ENCODE data around the gene LGALS8. TPM values are rescaled to one million over a fixed set of nuclear protein-coding genes. Genes with fewer than 3 reads are reported as not detected.

Gene LGALS8
- total RNA-seq, 1 donor from 2014 or later, result 42.4 TPM

- H3K4me1 Mint-ChIP-seq (ENCODE audit: unreplicated experiment), result peaks cover 14% of the 10 kb centered on the region
- DNase-seq (ENCODE audit: extremely low spot score, unreplicated experiment), result no peak
- no peaks in the 10 kb centered on the region for H3K36me3 Mint-ChIP-seq
- no peak overlapping the region for H3K4me3 Mint-ChIP-seq
- H3K27ac Mint-ChIP-seq, result peak overlapping the region; percentile 9
- H3K27me3 Mint-ChIP-seq, result no peaks in the 10 kb centered on the region
- TF ChIP-seq CTCF (conservative IDR thresholded peaks at IDR 0.05), result no peak
- H3K9me3 Mint-ChIP-seq, result no peaks in the 10 kb centered on the region
Observed at GRCh38 chr1:236514703-236515442, 8.9 kb upstream of the LGALS8 start.

GRCh38 chr1:236515443-236515958 is 8.3 kb upstream of the LGALS8 start:
- H3K27me3 Mint-ChIP-seq, result no peaks in the 10 kb centered on the region
- no peaks in the 10 kb centered on the region for H3K36me3 Mint-ChIP-seq
- peak overlapping the region; percentile 39 for H3K27ac Mint-ChIP-seq

GRCh38 chr1:236516929-236517704 is 6.7 kb upstream of the LGALS8 start:
- no peak for TF ChIP-seq CTCF (conservative IDR thresholded peaks at IDR 0.05)
- Mint-ChIP-seq H3K27ac (peak overlapping the region; percentile 85), H3K9me3 (peaks cover 3% of the 10 kb centered on the region), H3K27me3 (no peaks in the 10 kb centered on the region), H3K36me3 (no peaks in the 10 kb centered on the region), H3K4me1 (ENCODE audit: unreplicated experiment) (peaks cover 14% of the 10 kb centered on the region), H3K4me3 (peak overlapping the region; percentile 62)
- no peak for DNase-seq (ENCODE audit: extremely low spot score, unreplicated experiment)

More at GRCh38 chr1:236515443-236515958, 8.3 kb upstream of the LGALS8 start:
- no peaks in the 10 kb centered on the region for H3K9me3 Mint-ChIP-seq
- DNase-seq (ENCODE audit: extremely low spot score, unreplicated experiment), result no peak
- H3K4me1 Mint-ChIP-seq (ENCODE audit: unreplicated experiment), result peaks cover 14% of the 10 kb centered on the region
- no peak overlapping the region for H3K4me3 Mint-ChIP-seq
- no peak for TF ChIP-seq CTCF (conservative IDR thresholded peaks at IDR 0.05)

- no peak overlapping the region for H3K4me3 Mint-ChIP-seq
- H3K27me3 Mint-ChIP-seq, result no peaks in the 10 kb centered on the region
- H3K4me1 Mint-ChIP-seq (ENCODE audit: unreplicated experiment), result peaks cover 23% of the 10 kb centered on the region
- no peak for TF ChIP-seq CTCF (conservative IDR thresholded peaks at IDR 0.05)
- peaks cover 3% of the 10 kb centered on the region for H3K9me3 Mint-ChIP-seq
- DNase-seq (ENCODE audit: extremely low spot score, unreplicated experiment), result no peak
- no peak overlapping the region for H3K27ac Mint-ChIP-seq
- H3K36me3 Mint-ChIP-seq, result no peaks in the 10 kb centered on the region
Observed at GRCh38 chr1:236518322-236518721, 5.5 kb upstream of the LGALS8 start.

- H3K4me3 Mint-ChIP-seq, result no peak overlapping the region
- no peaks in the 10 kb centered on the region for H3K27me3 Mint-ChIP-seq
- peaks cover 23% of the 10 kb centered on the region for H3K4me1 Mint-ChIP-seq (ENCODE audit: unreplicated experiment)
- no peak overlapping the region for H3K27ac Mint-ChIP-seq
- TF ChIP-seq CTCF (conservative IDR thresholded peaks at IDR 0.05), result no peak
- no peaks in the 10 kb centered on the region for H3K36me3 Mint-ChIP-seq
- DNase-seq (ENCODE audit: extremely low spot score, unreplicated experiment), result no peak
- peaks cover 3% of the 10 kb centered on the region for H3K9me3 Mint-ChIP-seq
Observed at GRCh38 chr1:236520445-236521005, 3.3 kb upstream of the LGALS8 start.
